Measurements from ENCODE around the gene EVA1C. TPM values are rescaled to one million over a fixed set of nuclear protein-coding genes. Genes with fewer than 3 reads are reported as not detected.

EVA1C gene
- total and polyA plus RNA-seq, 2 experiments from 2014 or later: 2.2 to 3.4 TPM

DNA sequence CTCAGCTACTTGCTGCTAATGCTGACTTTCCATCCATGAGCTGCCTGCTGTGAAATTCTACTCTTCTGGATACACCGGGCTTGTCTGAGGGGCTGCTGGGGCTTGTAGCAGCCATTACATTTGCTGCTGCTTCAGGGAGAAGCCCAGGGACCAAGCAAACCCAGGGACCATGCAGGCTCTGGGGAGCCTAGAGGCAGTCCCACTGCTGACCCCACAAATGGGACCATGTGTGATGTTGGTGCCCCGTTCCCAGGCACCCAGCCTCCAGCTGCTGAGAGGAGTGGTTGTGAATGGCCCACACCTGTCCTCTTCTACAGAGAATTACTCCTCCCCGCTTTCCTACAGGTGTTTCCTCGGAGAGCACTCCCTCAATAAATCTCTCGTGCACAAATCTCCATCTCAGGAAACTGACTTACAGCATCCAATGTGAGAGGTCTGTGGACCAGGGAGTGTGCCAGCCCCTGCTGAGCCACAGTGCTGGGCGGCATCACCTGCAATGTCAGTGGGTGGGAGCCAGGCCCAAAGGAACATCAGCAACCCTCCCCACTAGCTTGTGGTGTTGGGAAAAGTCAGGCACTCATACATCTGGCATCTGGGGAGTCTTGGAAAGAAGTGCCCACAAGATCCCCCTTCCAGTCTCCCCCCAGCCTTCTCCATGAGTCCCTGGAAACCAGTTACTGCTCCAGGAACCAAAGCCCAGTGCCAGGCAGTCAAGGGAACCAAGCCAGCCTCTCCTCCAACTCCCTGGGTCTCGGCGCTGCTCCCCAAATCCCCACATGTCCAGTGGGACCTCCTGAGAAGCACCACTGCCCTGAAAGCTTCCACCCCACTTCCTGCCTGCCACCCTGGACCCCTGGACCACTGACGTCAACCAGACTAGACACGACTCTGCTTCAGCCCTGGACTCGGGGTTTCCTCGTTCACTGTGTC lies 107.7 kb downstream of the EVA1C start:
- Histone ChIP-seq H3K27me3 (no peaks in the 10 kb centered on the region), H3K4me1 (ENCODE audit: insufficient read depth) (no peaks in the 10 kb centered on the region), H3K9me2 (replicated peaks; ENCODE audit: insufficient read depth) (no peaks in the 10 kb centered on the region), H3K27ac (no peak overlapping the region), H3K4me3 (no peak overlapping the region), H3K79me2 (no peaks in the 10 kb centered on the region), H3K4me2 (no peak overlapping the region), H4K20me1 (ENCODE audit: insufficient read depth, poor library complexity, severe bottlenecking) (no peaks in the 10 kb centered on the region), H3K36me3 (replicated peaks; ENCODE audit: insufficient read depth, low read depth) (no peaks in the 10 kb centered on the region), H2AFZ (no peak overlapping the region), H3K9me3 (ENCODE audit: low read depth) (no peaks in the 10 kb centered on the region)
- DNase-seq (ENCODE audit: low spot score): no peak
- 88% methylated on average over 12 of the region's 12 CpGs for WGBS (ENCODE audit: low lambda C conversion rate, missing lambda C conversion rate)
- TF ChIP-seq EZH2phosphoT487 (IDR thresholded peaks at IDR 0.05; ENCODE audit: low read depth, severe bottlenecking, unreplicated experiment) (no peak), EZH2 (IDR thresholded peaks at IDR 0.05; ENCODE audit: borderline replicate concordance) (no peak)
- TF ChIP-seq, protein P1, sequence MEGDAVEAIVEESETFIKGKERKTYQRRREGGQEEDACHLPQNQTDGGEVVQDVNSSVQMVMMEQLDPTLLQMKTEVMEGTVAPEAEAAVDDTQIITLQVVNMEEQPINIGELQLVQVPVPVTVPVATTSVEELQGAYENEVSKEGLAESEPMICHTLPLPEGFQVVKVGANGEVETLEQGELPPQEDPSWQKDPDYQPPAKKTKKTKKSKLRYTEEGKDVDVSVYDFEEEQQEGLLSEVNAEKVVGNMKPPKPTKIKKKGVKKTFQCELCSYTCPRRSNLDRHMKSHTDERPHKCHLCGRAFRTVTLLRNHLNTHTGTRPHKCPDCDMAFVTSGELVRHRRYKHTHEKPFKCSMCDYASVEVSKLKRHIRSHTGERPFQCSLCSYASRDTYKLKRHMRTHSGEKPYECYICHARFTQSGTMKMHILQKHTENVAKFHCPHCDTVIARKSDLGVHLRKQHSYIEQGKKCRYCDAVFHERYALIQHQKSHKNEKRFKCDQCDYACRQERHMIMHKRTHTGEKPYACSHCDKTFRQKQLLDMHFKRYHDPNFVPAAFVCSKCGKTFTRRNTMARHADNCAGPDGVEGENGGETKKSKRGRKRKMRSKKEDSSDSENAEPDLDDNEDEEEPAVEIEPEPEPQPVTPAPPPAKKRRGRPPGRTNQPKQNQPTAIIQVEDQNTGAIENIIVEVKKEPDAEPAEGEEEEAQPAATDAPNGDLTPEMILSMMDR (IDR thresholded peaks at IDR 0.05; ENCODE audit: poor library complexity): no peak

DNA sequence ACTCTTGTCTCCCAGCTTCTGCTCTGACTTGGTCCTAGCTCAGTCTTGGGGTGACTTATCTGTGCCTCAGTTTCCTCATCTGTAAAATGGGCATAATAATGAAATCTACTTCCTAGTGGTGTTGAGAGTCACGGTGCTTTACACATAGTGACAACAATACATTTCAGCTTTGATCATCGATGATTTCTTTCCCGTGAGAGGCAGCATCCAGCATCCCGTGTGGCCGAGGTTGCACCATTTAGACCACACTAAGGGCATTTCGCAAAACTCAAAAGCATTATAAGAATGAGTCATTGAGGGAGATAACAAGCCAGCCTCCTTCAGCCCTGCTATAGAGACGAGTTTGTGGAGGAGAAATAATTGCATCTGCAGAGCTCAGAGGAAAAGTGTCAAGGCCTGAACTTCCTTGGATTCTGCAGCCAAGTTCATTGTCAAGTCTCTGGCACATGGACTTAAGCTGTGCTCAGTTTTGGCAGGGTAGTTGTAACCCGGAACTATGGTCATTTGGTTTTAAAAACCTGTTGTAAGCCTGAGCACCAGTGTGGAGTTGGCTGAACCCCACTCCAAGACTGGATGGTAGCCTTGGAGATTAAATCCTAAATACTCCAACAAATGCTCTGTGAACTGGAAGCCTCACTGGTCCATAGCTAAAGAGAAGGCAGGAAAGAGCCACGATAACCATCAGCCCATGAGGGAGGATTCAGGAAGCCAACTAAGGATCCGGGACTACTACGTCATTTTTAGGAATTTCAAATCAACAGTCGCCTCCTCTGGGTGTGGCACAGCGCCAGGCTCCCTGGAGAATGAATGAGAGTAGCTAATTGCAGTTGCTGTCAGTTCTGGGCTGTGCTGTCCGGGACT lies 108.6 kb downstream of the EVA1C start:
- H4K20me1 ChIP-seq (ENCODE audit: insufficient read depth, poor library complexity, severe bottlenecking): no peaks in the 10 kb centered on the region
- H3K4me1 ChIP-seq (ENCODE audit: insufficient read depth): no peaks in the 10 kb centered on the region
- H3K4me3 ChIP-seq: no peak overlapping the region
- H3K79me2 ChIP-seq: no peaks in the 10 kb centered on the region
- H3K4me2 ChIP-seq: no peak overlapping the region
- WGBS (ENCODE audit: low lambda C conversion rate, missing lambda C conversion rate): 78% methylated on average over 14 of the region's 14 CpGs
- no peak overlapping the region for H3K27ac ChIP-seq
- TF ChIP-seq EZH2phosphoT487 (IDR thresholded peaks at IDR 0.05; ENCODE audit: low read depth, severe bottlenecking, unreplicated experiment) (no peak), EZH2 (IDR thresholded peaks at IDR 0.05; ENCODE audit: borderline replicate concordance) (no peak)
- TF ChIP-seq, protein P1 (IDR thresholded peaks at IDR 0.05; ENCODE audit: poor library complexity): no peak
- peak; percentile 40 for DNase-seq (ENCODE audit: low spot score)
- H3K36me3 ChIP-seq (replicated peaks; ENCODE audit: insufficient read depth, low read depth): no peaks in the 10 kb centered on the region
- no peaks in the 10 kb centered on the region for H3K9me2 ChIP-seq (replicated peaks; ENCODE audit: insufficient read depth)
- H3K9me3 ChIP-seq (ENCODE audit: low read depth): no peaks in the 10 kb centered on the region
- no peaks in the 10 kb centered on the region for H3K27me3 ChIP-seq
- H2AFZ ChIP-seq: no peak overlapping the region

DNA sequence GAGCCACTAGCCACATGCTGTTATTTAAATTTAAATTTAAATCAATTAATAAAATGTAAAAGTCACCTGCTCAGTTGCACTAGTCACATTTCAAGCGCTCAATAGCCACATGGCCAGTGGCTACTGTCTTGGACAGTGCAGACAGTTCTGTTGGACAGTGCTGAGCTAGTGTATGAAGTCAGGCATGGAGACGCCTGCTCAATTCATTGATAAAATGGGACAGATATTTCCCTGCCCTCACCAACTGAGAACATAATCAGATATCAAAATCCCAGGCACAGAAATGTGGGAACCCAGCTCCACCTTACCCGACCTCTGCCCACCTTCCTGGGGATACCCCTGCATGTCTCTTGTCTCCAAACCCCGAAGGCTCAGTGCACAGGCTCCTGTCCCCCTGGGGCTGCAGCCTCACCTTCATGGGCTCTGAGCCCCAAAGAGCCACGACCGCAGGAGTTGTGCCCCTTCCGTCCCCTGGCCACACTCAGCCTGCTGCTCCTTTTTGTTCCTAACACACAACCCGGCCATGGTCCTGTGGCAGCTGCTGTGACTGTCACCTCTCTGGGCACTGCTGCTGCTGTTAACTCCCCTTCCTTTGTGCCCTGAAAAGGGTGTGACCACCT lies 109.3 kb downstream of the EVA1C start:
- Histone ChIP-seq H3K9me3 (ENCODE audit: low read depth) (no peaks in the 10 kb centered on the region), H3K9me2 (replicated peaks; ENCODE audit: insufficient read depth) (no peaks in the 10 kb centered on the region), H3K27me3 (no peaks in the 10 kb centered on the region), H3K4me2 (no peak overlapping the region), H2AFZ (no peak overlapping the region), H3K4me1 (ENCODE audit: insufficient read depth) (no peaks in the 10 kb centered on the region), H3K4me3 (no peak overlapping the region), H3K36me3 (replicated peaks; ENCODE audit: insufficient read depth, low read depth) (no peaks in the 10 kb centered on the region), H3K27ac (no peak overlapping the region), H3K79me2 (no peaks in the 10 kb centered on the region), H4K20me1 (ENCODE audit: insufficient read depth, poor library complexity, severe bottlenecking) (no peaks in the 10 kb centered on the region)
- no peak for TF ChIP-seq EZH2 (IDR thresholded peaks at IDR 0.05; ENCODE audit: borderline replicate concordance)
- no peak for TF ChIP-seq EZH2phosphoT487 (IDR thresholded peaks at IDR 0.05; ENCODE audit: low read depth, severe bottlenecking, unreplicated experiment)
- TF ChIP-seq, protein P1 (IDR thresholded peaks at IDR 0.05; ENCODE audit: poor library complexity): no peak
- WGBS (ENCODE audit: low lambda C conversion rate, missing lambda C conversion rate): 92% methylated on average over 8 of the region's 8 CpGs
- DNase-seq (ENCODE audit: low spot score): no peak
